Trophoblast cell (in vitro differentiated cells and primary cell): ENCODE measurements around the gene RAB33B.

Source experiments
- DNase-seq, 2 donors: peaks; one replicate each; pipeline ENCODE4 v3.0.0-alpha.2; 2016
- H2AFZ ChIP-seq: 2 replicates; pipeline ENCODE4 v1.6.1; 2013; ENCODE audit warnings: low read length, moderate library complexity, mild to moderate bottlenecking; ENCODE audit not compliant: insufficient read depth, poor library complexity
- H2AK5ac ChIP-seq: 2 replicates; pipeline ENCODE4 v1.6.1; 2013; ENCODE audit warnings: mild to moderate bottlenecking, low read length
- H2BK120ac ChIP-seq: 2 replicates; pipeline ENCODE4 v1.6.1; 2013; ENCODE audit warnings: low read length, mild to moderate bottlenecking, moderate library complexity; ENCODE audit not compliant: insufficient read depth, poor library complexity
- H2BK12ac ChIP-seq: 2 replicates; pipeline ENCODE4 v1.6.1; 2013; ENCODE audit warnings: mild to moderate bottlenecking, low read length, moderate library complexity
- H2BK5ac ChIP-seq: 2 replicates; pipeline ENCODE4 v1.6.1; 2013; ENCODE audit warnings: low read length, low read depth, moderate library complexity, mild to moderate bottlenecking; ENCODE audit not compliant: poor library complexity
- H3K14ac ChIP-seq: 2 replicates; pipeline ENCODE4 v1.6.1; 2013; ENCODE audit warnings: mild to moderate bottlenecking, low read length
- H3K18ac ChIP-seq: 2 replicates; pipeline ENCODE4 v1.6.1; 2013; ENCODE audit warnings: mild to moderate bottlenecking, low read length
- H3K23ac ChIP-seq: 2 replicates; pipeline ENCODE4 v1.6.1; 2013; ENCODE audit warnings: low read length
- H3K27ac ChIP-seq: 2 replicates; pipeline ENCODE4 v1.5.1; 2013; ENCODE audit warnings: low read depth, mild to moderate bottlenecking, inconsistent platforms, low read length, moderate library complexity
- H3K27me3 ChIP-seq: 2 replicates; pipeline ENCODE4 v1.6.1; 2013; ENCODE audit warnings: inconsistent platforms, mild to moderate bottlenecking, low read length, moderate library complexity; ENCODE audit not compliant: insufficient read depth
- H3K36me3 ChIP-seq, 2 experiments: 1 replicate in 1 of 2; 2 replicates in 1 of 2; pipeline ENCODE4 v1.6.1; 2013; ENCODE audit warnings: low read length in 2 of 2, mild to moderate bottlenecking in 2 of 2, moderate library complexity in 1 of 2; ENCODE audit not compliant: insufficient read depth in 2 of 2, control insufficient read depth in 1 of 2
- H3K4ac ChIP-seq: 2 replicates; pipeline ENCODE4 v1.6.1; 2013; ENCODE audit warnings: low read depth, mild to moderate bottlenecking, low read length, moderate library complexity
- H3K4me1 ChIP-seq, 2 experiments: 1 replicate in 1 of 2; 2 replicates in 1 of 2; pipeline ENCODE4 v1.6.1; 2013; ENCODE audit warnings: low read length in 2 of 2, mild to moderate bottlenecking in 2 of 2, moderate library complexity in 1 of 2; ENCODE audit not compliant: insufficient read depth in 2 of 2, control insufficient read depth in 1 of 2
- H3K4me2 ChIP-seq: 2 replicates; pipeline ENCODE4 v1.6.1; 2013; ENCODE audit warnings: inconsistent platforms, mild to moderate bottlenecking, low read length, moderate library complexity
- H3K4me3 ChIP-seq: 2 replicates; pipeline ENCODE4 v1.5.1; 2013; ENCODE audit warnings: mild to moderate bottlenecking, low read depth, low read length, inconsistent platforms
- H3K79me1 ChIP-seq: one replicate; pipeline ENCODE4 v1.6.1; 2013; ENCODE audit warnings: low read length
- H3K79me2 ChIP-seq: 2 replicates; pipeline ENCODE4 v1.6.1; 2013; ENCODE audit warnings: low read length, mild to moderate bottlenecking; ENCODE audit not compliant: control insufficient read depth, insufficient read depth, poor library complexity
- H3K9ac ChIP-seq: 2 replicates; pipeline ENCODE4 v1.6.1; 2013; ENCODE audit warnings: mild to moderate bottlenecking, low read length
- H3K9me3 ChIP-seq: 2 replicates; pipeline ENCODE4 v1.6.1; 2013; ENCODE audit warnings: low read depth, mild to moderate bottlenecking, control low read depth, inconsistent platforms, low read length; ENCODE audit not compliant: insufficient read depth
- H4K12ac ChIP-seq: 2 replicates; pipeline ENCODE4 v1.6.1; 2013; ENCODE audit warnings: low read depth, mild to moderate bottlenecking, low read length, moderate library complexity
- H4K8ac ChIP-seq: 2 replicates; pipeline ENCODE4 v1.6.1; 2013; ENCODE audit warnings: low read depth, mild to moderate bottlenecking, low read length, moderate library complexity
- H4K91ac ChIP-seq: one replicate; pipeline ENCODE4 v1.6.1; 2013; ENCODE audit warnings: low read depth, mild to moderate bottlenecking, low read length, moderate library complexity
- WGBS: extraction: QIAGEN DNeasy Blood & Tissue Kit; methylation state at CpG from one replicate; pipeline ENCODE4 v1.1.7; 2013; ENCODE audit warnings: missing lambda C conversion rate; ENCODE audit not compliant: insufficient read length, insufficient coverage; ENCODE audit errors: extremely low coverage; 5-methylcytosine and 5-hydroxymethylcytosine counted together

RAB33B gene

GRCh38 chr4:139450586-139450985 lies 3.3 kb upstream of the RAB33B start:
- Histone ChIP-seq H3K79me2 (peaks cover 9% of the 10 kb centered on the region), H3K18ac (no peak overlapping the region), H2BK120ac (no peak overlapping the region), H2AFZ (no peak overlapping the region), H3K14ac (no peak overlapping the region), H2BK12ac (no peak overlapping the region), H3K79me1 (peaks cover 11% of the 10 kb centered on the region), H2AK5ac (no peak overlapping the region), H3K4ac (no peak overlapping the region), H3K4me1 (peaks cover 4% of the 10 kb centered on the region in 2 experiments), H3K27ac (no peak overlapping the region), H3K4me3 (no peak overlapping the region), H3K27me3 (no peaks in the 10 kb centered on the region), H3K23ac (no peak overlapping the region), H3K9ac (no peak overlapping the region), H4K91ac (no peak overlapping the region), H3K9me3 (peaks cover 3% of the 10 kb centered on the region), H3K4me2 (no peak overlapping the region), H4K12ac (no peak overlapping the region), H3K36me3 (no peaks in the 10 kb centered on the region), H2BK5ac (no peak overlapping the region), H4K8ac (no peak overlapping the region)
- WGBS, result no CpG with 5 or more reads among the region's 2 CpGs
- no peak for DNase-seq

GRCh38 chr4:139451997-139452396 lies 1.9 kb upstream of the RAB33B start:
- Histone ChIP-seq H3K4me3 (no peak overlapping the region), H2AK5ac (no peak overlapping the region), H2BK5ac (no peak overlapping the region), H4K8ac (no peak overlapping the region), H3K27me3 (no peaks in the 10 kb centered on the region), H4K12ac (no peak overlapping the region), H3K4ac (no peak overlapping the region), H4K91ac (no peak overlapping the region), H3K9ac (no peak overlapping the region), H3K79me1 (peaks cover 11% of the 10 kb centered on the region), H3K4me1 (peaks cover 7 to 8% of the 10 kb centered on the region in 2 experiments), H3K79me2 (peaks cover 10% of the 10 kb centered on the region), H3K14ac (no peak overlapping the region), H3K36me3 (no peaks in the 10 kb centered on the region), H3K4me2 (no peak overlapping the region), H3K27ac (no peak overlapping the region), H2BK120ac (no peak overlapping the region), H3K23ac (no peak overlapping the region), H3K9me3 (peaks cover 1% of the 10 kb centered on the region), H3K18ac (no peak overlapping the region), H2BK12ac (no peak overlapping the region), H2AFZ (no peak overlapping the region)
- WGBS, result no CpG with 5 or more reads among the region's 1 CpG
- no peak for DNase-seq

GRCh38 chr4:139453041-139453370 lies 915 bp upstream of the RAB33B start:
- Histone ChIP-seq H3K4me3 (peak overlapping the region; percentile 92), H4K91ac (peak overlapping the region; percentile 78), H3K14ac (peak overlapping the region; percentile 91), H2AFZ (peak overlapping the region; percentile 85), H4K8ac (peak overlapping the region; percentile 83), H3K36me3 (no peaks in the 10 kb centered on the region), H3K4ac (peak overlapping the region; percentile 44), H3K27ac (peak overlapping the region; percentile 99), H3K27me3 (no peaks in the 10 kb centered on the region), H2BK120ac (peak overlapping the region; percentile 74), H3K18ac (peak overlapping the region; percentile 73), H3K9ac (peak overlapping the region; percentile 92), H4K12ac (peak overlapping the region; percentile 61), H3K23ac (no peak overlapping the region), H2BK5ac (peak overlapping the region; percentile 59), H3K4me2 (peak overlapping the region; percentile 67), H3K79me1 (peaks cover 11% of the 10 kb centered on the region), H2AK5ac (no peak overlapping the region), H3K4me1 (peaks cover 7 to 8% of the 10 kb centered on the region in 2 experiments), H3K9me3 (peaks cover 1% of the 10 kb centered on the region), H3K79me2 (peaks cover 10% of the 10 kb centered on the region), H2BK12ac (no peak overlapping the region)
- DNase-seq, result peak; percentile 68 to 80
- no CpG with 5 or more reads among the region's 15 CpGs for WGBS

GRCh38 chr4:139453371-139454110 lies 380 bp upstream of the RAB33B start:
- Histone ChIP-seq H3K18ac (peak overlapping the region; percentile 94), H3K79me1 (peaks cover 11% of the 10 kb centered on the region), H2AK5ac (no peak overlapping the region), H3K4ac (peak overlapping the region; percentile 44), H2BK120ac (peak overlapping the region; percentile 95), H3K4me2 (peak overlapping the region; percentile 67), H3K14ac (peak overlapping the region; percentile 97), H3K27me3 (no peaks in the 10 kb centered on the region), H3K27ac (peak overlapping the region; percentile 99), H2AFZ (peak overlapping the region; percentile 95), H4K91ac (peak overlapping the region; percentile 93), H3K9me3 (peaks cover 1% of the 10 kb centered on the region), H3K9ac (peak overlapping the region; percentile 92), H3K4me3 (peak overlapping the region; percentile 92), H3K4me1 (peaks cover 7 to 8% of the 10 kb centered on the region in 2 experiments), H4K8ac (peak overlapping the region; percentile 92), H3K79me2 (peaks cover 10% of the 10 kb centered on the region), H2BK12ac (no peak overlapping the region), H3K23ac (no peak overlapping the region), H2BK5ac (peak overlapping the region; percentile 94), H3K36me3 (no peaks in the 10 kb centered on the region), H4K12ac (peak overlapping the region; percentile 96)
- DNase-seq, result peak; percentile 97 to 98
- WGBS, result no CpG with 5 or more reads among the region's 76 CpGs
